GM21717 (cell line): ENCODE measurements around the gene S1PR2.
"Not testable (repeated sequence)": the region's sequence is repeated elsewhere in the genome, so short reads cannot be mapped to it uniquely, and the experiment has no call there.

Experiments
- ATAC-seq: cut with Tn5 transposase; IDR thresholded peaks from one replicate; pipeline ENCODE4 v1.9.1; 2021; ENCODE audit warnings: mild to moderate bottlenecking, moderate library complexity; ENCODE audit not compliant: unreplicated experiment

Gene S1PR2

DNA sequence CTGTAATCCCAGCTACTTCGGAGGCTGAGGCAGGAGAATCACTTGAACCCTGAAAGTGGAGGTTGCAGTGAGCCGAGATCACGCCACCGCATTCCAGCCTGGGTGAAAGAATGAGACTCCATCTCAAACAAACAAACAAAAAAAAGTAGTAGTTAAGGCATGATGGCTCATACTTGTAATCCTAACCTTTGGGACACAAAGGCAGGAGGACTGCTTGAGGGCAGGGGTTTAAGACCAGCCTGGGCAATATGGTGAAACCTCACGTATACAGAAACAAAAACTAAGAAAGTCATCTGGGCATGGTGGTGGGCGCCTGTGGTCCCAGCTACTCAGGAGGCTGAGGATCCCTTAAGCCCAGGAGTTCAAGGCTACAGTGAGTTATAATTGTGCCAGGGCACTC, 38.2 kb downstream of the S1PR2 start:
- ATAC-seq = no peak

DNA sequence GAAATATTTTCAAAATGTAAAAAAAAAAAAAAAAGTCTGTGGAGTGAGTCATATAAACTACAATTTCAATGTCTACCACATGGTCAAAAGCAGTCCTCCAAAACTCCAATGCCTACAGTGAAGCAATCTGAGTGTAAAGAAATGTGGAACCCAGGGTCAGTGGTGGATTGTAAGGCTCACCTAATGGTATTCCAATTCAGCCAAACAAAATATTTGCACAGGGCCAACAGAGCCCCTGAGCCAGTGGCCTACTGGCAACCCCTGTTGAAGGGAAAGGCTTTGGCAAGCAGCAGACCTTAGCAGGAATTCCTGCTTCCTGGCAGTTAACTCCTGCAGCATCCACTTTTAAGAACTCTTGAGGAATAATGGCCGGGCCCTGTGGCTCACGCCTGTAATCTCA, 39.8 kb downstream of the S1PR2 start:
- no peak for ATAC-seq

- ATAC-seq = no peak
These were observed 41.1 kb downstream of the S1PR2 start for GRCh38 chr19:10190026-10190425.

DNA sequence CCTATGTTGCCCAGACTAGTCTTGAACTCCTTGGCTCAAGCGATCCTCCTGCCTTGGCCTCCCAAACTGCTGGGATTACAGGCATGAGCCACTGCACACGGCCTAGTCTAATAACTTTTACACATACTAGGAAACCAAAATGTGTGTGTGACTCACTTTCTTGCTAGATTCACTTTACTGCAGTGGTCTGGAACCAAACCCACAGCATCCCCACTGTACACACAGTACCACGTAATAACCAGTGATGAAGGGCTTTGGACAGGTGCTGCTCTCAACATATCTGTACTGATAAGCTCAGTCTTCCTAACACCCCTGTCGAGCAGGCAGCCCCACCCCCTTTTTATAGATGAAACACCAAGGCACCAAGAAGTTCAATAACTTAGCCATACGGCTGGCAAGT, 41.5 kb downstream of the S1PR2 start:
- ATAC-seq = no peak

- ATAC-seq = no peak
These were observed 43.8 kb downstream of the S1PR2 start for GRCh38 chr19:10187315-10187714.

DNA sequence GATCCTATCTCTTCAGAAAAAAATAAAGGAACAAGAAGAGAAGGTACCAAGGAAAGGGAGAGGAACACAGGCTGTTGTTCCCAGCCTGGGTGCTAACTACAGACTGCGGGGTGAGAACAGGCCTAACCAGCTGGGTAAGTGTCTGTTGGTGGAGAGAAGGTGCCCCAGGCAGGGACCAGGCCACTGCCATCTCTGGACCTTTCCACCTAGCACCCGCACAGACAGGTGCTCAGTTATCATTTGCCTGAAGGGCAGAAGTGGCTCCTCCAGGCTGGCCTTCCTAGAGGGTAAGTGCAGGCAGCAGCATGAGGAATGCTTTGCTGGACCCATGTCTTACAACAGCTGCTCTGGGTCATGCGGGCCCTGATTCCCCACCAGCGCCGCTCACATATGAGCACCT, 46.5 kb downstream of the S1PR2 start:
- no peak for ATAC-seq

DNA sequence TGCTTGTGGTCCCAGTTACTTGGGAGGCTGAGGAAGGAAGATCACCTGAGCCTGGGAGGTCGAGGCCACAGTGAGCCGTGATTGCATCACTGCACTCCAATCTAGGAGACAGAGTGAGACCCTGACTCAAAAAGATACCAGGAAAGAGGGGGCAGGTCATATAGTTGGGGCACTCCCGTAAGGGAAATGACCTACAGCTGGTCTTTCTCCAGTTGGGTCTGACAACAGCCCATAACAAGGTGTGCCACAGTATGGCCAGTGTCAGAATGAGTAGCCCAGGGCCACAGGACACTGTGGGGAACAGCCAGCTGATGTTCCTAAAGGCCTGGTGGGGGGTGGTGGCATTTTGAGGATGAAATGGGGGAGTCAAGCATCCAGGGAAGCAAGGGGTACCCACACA, 47.2 kb downstream of the S1PR2 start:
- ATAC-seq = no peak

- no peak for ATAC-seq
These were observed 48.3 kb downstream of the S1PR2 start for GRCh38 chr19:10182847-10183246.

GRCh38 chr19:10182076-10182475, 49.1 kb downstream of the S1PR2 start:
- no peak for ATAC-seq

- ATAC-seq = no peak
These were observed 50.7 kb downstream of the S1PR2 start for GRCh38 chr19:10180459-10180858.

DNA sequence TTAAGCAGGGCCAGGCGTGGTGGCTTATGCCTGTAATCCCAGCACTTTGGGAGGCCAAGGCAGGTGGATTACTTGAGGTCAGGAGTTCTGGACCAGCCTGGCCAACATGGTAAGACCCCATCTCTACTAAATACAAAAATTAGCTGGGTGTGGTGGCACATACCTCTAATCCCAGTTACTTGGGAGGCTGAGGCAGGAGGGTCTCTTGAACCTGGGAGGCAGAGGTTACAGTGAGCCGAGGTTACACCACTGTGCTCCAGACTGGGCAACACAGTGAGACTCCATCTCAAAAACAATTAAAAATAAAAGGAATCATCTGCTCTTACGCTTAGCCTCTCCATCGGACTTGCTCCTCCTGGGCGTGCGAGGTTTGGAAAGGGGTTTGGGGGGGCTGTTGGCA, 51.1 kb downstream of the S1PR2 start:
- not testable (repeated sequence) for ATAC-seq

- no peak for ATAC-seq
These were observed 57.6 kb downstream of the S1PR2 start for GRCh38 chr19:10173527-10173926.
